Right cardiac atrium (tissue), 5 donors: Measurements from ENCODE around the gene SRGAP1. TPM values are rescaled to one million over a fixed set of nuclear protein-coding genes. Genes with fewer than 3 reads are reported as not detected.
A peak's percentile ranks its signal among the peaks of the same experiment; 100 is the strongest.

Experiments
- ATAC-seq, 2 donors: fragments of 200-7000 bp; cut with Tn5 transposase; one replicate each; pipeline versions ENCODE4 v1.8.0 to v1.9.1; 2020; ENCODE audit warnings: moderate library complexity in 2 of 2, mild to moderate bottlenecking in 1 of 2
- DNase-seq, 3 donors: peaks; one replicate each; pipeline ENCODE4 v3.0.0-alpha.2; 2020
- H3K27ac ChIP-seq: one replicate; pipeline ENCODE4 v1.5.1; 2013; ENCODE audit warnings: mild to moderate bottlenecking, low read length, control low read depth, moderate library complexity
- H3K27me3 ChIP-seq: one replicate; pipeline ENCODE4 v1.6.1; 2013; ENCODE audit not compliant: control insufficient read depth, insufficient read depth
- H3K4me1 ChIP-seq: one replicate; pipeline ENCODE4 v1.6.1; 2013; ENCODE audit warnings: low read length; ENCODE audit not compliant: control insufficient read depth, insufficient read depth
- H3K4me3 ChIP-seq: one replicate; pipeline ENCODE4 v1.5.1; 2013; ENCODE audit warnings: low read length, control low read depth
- H3K9me3 ChIP-seq: one replicate; pipeline ENCODE4 v1.6.1; 2013; ENCODE audit warnings: low read length; ENCODE audit not compliant: control insufficient read depth
- WGBS: extraction: QIAGEN DNeasy Blood & Tissue Kit; methylation state at CpG from one replicate; pipeline ENCODE4 v1.1.7; 2013; 5-methylcytosine and 5-hydroxymethylcytosine counted together
- intact Hi-C, 4 donors: fragments of 100-400 bp; cut with DNase I; formaldehyde crosslinking; loops; one replicate each; pipeline versions ENCODE4 v1.11.0 to v1.14.0; 2022 to 2023
- polyA plus RNA-seq: library from polyadenylated mRNA; stranded (reverse); fragments of 200-250 nt; gene quantifications from one replicate; pipeline ENCODE4 v1.2.3, GENCODE V29; 2013
- total RNA-seq, 4 donors: library from RNA; stranded (reverse); fragmentation: NEBNext Ultra II Directional; extraction: Animal tissue kit (Norgen Biotek cat#: 25700); gene quantifications; one replicate each; pipeline ENCODE4 v1.2.1, GENCODE V29; 2021
- donor health status: healthy with polysubstance abuse.
- donor health status: DM: no; HTN: yes; CAD: no.
- donor health status: DM: no; HTN: no; CAD: no.
- donor health status: DM: no; HTN: yes; CAD: no; lungs with severe emphysema.
- donor health status: DM: yes; HTN: yes; CAD: no.

SRGAP1 gene
- total and polyA plus RNA-seq, 5 donors, result 1.7 to 5.5 (median 5.1) TPM

DNA sequence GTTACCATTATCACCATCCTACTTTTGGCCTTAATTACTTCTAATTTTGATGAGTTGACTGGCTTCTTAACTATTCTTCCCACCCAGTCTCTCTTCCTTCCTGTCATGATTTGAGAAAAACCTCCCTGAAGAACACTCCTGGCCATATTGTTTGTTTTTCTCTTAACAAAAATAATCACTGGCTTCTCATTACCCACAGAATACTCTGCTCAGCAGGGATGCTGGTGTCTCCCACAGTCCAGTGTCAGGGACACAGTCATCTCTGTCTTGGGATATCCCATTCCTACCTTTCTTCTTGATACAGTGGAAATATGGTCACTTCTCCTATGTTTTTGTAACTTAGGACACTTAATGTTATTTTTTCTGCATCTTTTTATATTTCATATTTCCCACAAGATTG, 103.7 kb downstream of the SRGAP1 start:
- Histone ChIP-seq H3K4me1 (peaks cover 3% of the 10 kb centered on the region), H3K27me3 (no peaks in the 10 kb centered on the region), H3K9me3 (no peaks in the 10 kb centered on the region), H3K4me3 (no peak overlapping the region), H3K27ac (no peak overlapping the region)
- DNase-seq (no peak), ATAC-seq (no peak)
- intact Hi-C loops, result no loop called here

DNA sequence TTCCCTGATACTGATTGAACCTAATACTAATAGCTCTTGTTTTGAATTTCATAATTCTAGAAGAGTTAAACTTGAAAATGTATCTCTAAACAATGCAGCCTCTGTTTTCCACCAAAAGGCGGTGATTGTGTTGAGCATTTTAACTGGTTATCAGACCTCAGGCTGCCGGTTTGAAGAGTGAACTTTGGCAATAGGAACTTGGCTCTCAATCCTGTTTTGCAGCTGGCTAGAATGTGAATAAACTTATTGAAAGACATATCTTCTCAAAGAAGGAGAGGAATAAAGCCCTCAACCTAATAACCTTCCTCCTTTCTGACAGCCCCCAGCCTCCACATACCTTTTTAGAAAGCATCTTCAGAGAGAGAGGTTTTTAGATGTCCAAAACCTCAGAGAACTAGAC, 105.4 kb downstream of the SRGAP1 start:
- DNase-seq (no peak), ATAC-seq (peak; percentile 68 to 87)
- intact Hi-C loops, result no loop called here
- 16% methylated on average over 2 of the region's 2 CpGs for WGBS
- no peak overlapping the region for H3K27ac ChIP-seq
- H3K27me3 ChIP-seq, result no peaks in the 10 kb centered on the region
- peaks cover 3% of the 10 kb centered on the region for H3K4me1 ChIP-seq
- H3K9me3 ChIP-seq, result no peaks in the 10 kb centered on the region
- H3K4me3 ChIP-seq, result no peak overlapping the region

DNA sequence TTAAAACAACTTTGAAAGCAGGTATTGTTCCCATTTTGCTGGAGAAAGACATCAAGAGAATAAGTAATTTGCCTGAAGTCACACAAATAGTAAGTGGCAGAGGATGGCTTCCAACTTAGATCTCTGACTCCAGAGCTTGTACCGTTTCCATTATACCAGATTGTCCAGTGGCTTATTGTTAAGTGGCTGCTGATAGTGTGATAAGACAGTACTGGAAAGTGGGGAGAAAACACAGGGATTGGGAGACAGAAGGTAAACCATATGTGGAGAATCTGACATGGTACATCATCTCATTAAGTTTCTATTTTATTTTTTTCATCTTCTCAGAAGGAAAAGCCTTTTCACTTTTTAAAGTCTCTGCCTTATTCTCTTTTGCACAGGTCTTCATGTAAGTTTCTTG, 108.5 kb downstream of the SRGAP1 start:
- H3K27me3 ChIP-seq, result no peaks in the 10 kb centered on the region
- ATAC-seq, result no peak
- H3K9me3 ChIP-seq, result no peaks in the 10 kb centered on the region
- H3K27ac ChIP-seq, result no peak overlapping the region
- intact Hi-C loops, result no loop called here
- H3K4me3 ChIP-seq, result no peak overlapping the region
- DNase-seq, result no peak
- no peaks in the 10 kb centered on the region for H3K4me1 ChIP-seq
- 64% methylated on average over 1 of the region's 1 CpG for WGBS

DNA sequence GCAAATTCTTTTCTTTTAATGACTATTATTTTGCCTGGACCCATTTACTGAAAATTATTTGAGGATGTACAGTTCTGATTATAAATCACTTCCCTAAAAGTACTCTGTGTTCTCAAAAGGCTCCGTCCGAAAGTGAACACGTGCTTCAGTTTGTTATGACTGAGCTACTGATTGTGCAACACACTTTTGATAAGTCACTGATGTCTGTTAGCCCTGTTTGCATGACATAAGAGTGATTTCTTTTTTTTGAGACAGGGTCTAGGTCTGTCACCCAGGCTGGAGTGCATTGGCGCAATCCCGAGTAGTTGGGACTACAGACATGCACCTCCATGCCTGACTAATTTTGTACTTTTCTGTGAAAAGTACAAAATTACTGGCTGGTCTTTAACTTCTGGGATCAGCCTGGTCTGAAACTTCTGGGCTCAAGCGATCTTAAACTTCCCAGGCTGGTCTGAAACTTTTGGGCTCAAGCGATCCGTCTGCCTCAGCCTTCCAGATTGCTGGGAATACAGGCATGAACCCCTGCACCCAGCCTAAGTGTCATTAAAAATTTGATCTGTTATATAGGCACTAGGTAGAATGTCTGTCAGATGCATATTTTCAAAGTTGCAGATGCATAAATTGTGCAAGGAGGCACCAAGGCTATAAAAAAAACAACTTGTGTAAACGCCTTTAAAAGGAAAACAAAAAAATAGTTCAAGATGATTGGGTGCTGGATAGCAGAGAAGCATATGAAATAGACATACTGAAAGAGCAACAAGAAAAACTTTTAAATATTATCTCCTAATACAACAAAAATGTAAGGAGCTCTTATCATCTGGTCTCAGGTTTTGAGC, 111.5 kb downstream of the SRGAP1 start:
- no peaks in the 10 kb centered on the region for H3K9me3 ChIP-seq
- DNase-seq (peak; percentile 32 to 75 (median 57)), ATAC-seq (peak; percentile 91 to 96)
- H3K27ac ChIP-seq, result peak overlapping the region; percentile 85
- peaks cover 1% of the 10 kb centered on the region for H3K4me1 ChIP-seq
- no peak overlapping the region for H3K4me3 ChIP-seq
- WGBS, result 43% methylated on average over 9 of the region's 9 CpGs
- H3K27me3 ChIP-seq, result no peaks in the 10 kb centered on the region
- intact Hi-C loops, result no loop called here

DNA sequence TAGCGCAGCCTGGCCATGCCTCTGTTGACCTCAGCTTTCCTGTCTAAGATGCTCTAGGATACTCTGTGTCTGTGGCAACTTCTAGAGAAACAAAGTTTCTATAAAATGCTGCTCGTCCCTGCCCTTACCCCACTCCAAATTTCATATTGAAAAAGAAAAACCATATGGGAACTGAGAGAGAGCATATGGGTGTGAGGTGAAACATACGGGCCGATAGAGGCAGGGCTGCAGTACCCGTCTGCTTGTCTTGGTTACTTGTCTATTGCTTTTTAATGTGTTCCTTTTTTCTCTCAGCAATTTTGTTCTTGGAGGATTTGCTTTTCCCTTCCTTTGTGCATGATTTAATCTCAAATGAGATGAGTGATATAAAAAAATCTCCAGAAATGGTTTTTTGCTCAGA, 113.0 kb downstream of the SRGAP1 start:
- Histone ChIP-seq H3K27me3 (no peaks in the 10 kb centered on the region), H3K4me3 (no peak overlapping the region), H3K4me1 (peaks cover 1% of the 10 kb centered on the region), H3K27ac (no peak overlapping the region), H3K9me3 (no peaks in the 10 kb centered on the region)
- DNase-seq (no peak), ATAC-seq (no peak)
- 97% methylated on average over 5 of the region's 5 CpGs for WGBS
- intact Hi-C loops, result no loop called here

DNA sequence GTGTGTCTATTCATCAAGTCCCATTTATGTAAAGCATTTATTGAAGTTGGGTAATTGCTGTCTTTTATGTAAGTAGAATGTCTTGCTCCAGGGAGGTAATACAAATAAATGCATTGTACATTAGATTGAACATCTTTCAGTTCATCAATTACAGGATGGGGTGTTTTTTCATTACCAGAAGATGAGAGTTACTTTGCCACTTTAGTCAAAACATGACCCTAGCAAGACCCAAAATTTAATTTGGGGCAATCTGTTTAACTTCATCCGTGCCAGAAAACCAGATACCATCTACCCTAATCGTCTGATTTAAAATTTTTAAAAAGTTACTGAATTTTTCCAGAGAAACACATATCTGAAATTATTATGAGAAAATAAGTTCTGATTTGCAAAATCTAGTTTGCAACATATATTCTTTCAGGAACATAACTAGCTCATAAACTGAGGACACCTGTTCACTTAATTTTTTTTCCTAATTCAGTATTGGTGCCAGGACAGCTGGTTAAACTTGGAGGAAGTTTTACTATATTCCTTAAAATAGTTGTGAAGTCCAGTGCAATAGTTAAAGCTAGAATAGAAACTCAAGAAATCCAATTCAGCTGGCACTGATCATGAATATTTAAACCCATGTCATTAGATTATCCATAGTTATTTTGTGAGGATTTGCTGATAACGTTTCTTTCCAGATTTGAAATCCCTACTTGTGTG, 114.5 kb downstream of the SRGAP1 start:
- Histone ChIP-seq H3K4me1 (peaks cover 1% of the 10 kb centered on the region), H3K27ac (no peak overlapping the region), H3K9me3 (no peaks in the 10 kb centered on the region), H3K27me3 (no peaks in the 10 kb centered on the region), H3K4me3 (no peak overlapping the region)
- intact Hi-C loops, result no loop called here
- ATAC-seq (no peak), DNase-seq (no peak)
- 84% methylated on average over 3 of the region's 3 CpGs for WGBS

DNA sequence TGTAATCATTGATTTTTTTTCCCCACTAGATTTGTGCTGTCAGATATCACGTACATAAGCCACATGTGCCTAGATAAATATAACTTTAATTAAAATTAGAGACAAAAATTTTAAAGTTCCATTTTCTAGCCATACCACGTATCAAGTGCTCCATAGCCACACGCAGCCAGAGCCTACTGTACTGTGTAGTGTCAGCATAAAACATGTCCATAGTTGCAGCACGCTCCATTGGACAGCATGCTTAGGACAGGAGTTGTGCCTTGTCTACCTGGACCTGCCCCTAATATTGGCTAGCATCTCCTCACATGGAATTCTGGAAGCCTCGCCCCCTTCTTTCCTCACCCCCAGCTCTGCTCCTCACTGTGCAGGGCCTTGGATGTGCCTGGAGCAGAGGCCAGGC, 116.5 kb downstream of the SRGAP1 start:
- ATAC-seq, result no peak
- H3K4me1 ChIP-seq, result peaks cover 1% of the 10 kb centered on the region
- no peak overlapping the region for H3K27ac ChIP-seq
- H3K27me3 ChIP-seq, result no peaks in the 10 kb centered on the region
- no peaks in the 10 kb centered on the region for H3K9me3 ChIP-seq
- intact Hi-C loops, result no loop called here
- WGBS, result 95% methylated on average over 5 of the region's 5 CpGs
- DNase-seq, result no peak
- H3K4me3 ChIP-seq, result no peak overlapping the region

DNA sequence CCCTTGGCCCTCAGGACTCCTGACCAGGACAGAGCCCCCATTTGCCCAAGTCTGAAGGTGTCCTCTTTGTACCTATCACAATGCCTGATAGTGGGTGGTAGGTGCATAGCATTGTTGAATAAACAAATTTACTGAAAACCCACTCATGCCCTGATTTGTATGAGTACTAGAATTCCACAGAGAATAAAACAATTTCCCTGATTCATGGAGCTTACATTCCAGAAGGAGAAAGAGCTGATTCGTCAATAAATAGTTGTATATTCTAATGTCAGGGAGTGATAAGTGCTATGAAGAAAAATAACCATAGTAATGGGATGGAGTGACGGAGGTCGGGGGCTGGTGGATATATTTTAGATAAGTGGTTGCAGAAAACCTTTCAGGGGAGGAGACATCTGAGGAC, 117.0 kb downstream of the SRGAP1 start:
- no peak overlapping the region for H3K27ac ChIP-seq
- no peaks in the 10 kb centered on the region for H3K9me3 ChIP-seq
- no peaks in the 10 kb centered on the region for H3K27me3 ChIP-seq
- no peak overlapping the region for H3K4me3 ChIP-seq
- WGBS, result 90% methylated on average over 3 of the region's 3 CpGs
- DNase-seq (no peak), ATAC-seq (no peak)
- intact Hi-C loops, result no loop called here
- H3K4me1 ChIP-seq, result peaks cover 1% of the 10 kb centered on the region

DNA sequence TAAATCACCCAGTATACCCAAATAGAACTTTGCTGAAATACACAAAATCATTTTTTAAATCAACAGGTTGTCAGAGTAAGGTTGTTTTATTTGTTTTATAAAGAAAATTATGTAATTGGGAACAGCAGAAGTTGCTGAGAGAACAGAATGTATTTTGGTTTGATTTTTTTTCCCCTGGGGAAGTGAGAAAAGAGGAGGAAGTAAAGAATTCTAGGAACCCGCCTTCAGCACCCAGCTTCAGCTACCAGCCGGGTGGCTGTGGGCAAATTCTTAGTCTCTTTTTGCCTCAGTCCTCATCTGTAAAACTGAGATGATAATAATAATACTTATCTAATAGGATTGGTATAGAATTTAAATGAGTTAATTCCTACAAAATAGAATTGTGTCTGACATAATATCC, 119.4 kb downstream of the SRGAP1 start:
- Histone ChIP-seq H3K4me1 (peaks cover 1% of the 10 kb centered on the region), H3K4me3 (no peak overlapping the region), H3K27ac (no peak overlapping the region), H3K9me3 (no peaks in the 10 kb centered on the region), H3K27me3 (no peaks in the 10 kb centered on the region)
- ATAC-seq (peak in 1 of 2 donors; percentile 16), DNase-seq (no peak)
- WGBS, result 67% methylated on average over 2 of the region's 2 CpGs
- intact Hi-C loops, result no loop called here

DNA sequence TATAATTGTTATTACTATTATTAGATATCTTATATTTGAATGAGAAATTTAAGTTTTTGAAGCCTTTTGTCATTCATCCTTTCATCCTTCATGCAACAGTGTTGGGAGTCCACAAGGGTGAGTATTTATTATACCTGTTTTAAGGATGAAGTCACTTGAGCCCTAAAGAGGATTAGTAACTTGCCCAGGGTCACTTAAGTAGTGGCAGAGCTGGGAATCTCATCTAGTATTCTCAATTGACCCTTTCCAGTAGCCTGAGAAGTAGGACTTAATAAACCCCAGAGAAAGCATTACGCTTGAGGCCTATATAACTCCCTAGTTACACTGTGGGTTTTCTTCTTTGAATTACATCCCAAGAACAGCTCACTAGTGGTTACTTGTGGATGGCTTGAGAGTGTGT, 119.8 kb downstream of the SRGAP1 start:
- Histone ChIP-seq H3K4me1 (peaks cover 1% of the 10 kb centered on the region), H3K27ac (no peak overlapping the region), H3K27me3 (no peaks in the 10 kb centered on the region), H3K4me3 (no peak overlapping the region), H3K9me3 (no peaks in the 10 kb centered on the region)
- ATAC-seq (no peak), DNase-seq (no peak)
- WGBS, result 95% methylated on average over 1 of the region's 1 CpG
- intact Hi-C loops, result no loop called here

DNA sequence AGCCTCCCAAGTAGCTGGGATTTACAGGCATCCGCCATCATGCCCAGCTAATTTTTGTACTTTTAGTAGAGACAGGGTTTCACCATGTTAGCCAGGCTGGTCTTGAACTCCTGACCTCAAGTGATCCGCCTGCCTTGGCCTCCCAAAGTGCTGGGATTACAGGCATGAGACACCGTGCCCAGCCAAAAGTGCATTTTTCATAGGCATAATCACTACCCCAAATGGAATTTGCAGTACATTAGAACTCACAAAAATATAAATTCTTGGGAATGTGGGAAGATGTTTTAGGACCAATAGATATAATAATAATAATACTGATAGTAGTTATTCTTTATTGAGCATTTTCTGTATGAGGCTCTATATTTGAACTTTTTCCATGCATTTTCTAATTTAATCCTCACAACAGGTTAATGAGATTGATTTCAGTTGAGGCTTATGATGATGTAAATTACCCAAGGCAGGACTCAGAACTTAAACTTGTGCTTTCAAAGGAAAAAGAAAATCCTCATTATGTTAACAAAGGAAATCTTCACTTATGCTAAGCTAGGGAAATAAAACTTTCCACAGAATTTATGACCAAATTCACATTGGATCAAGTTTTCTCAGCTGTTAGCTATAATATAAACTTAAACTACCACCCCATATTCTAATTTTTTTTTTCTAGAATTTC, 121.6 kb downstream of the SRGAP1 start:
- Histone ChIP-seq H3K27ac (no peak overlapping the region), H3K4me3 (no peak overlapping the region), H3K4me1 (no peaks in the 10 kb centered on the region), H3K9me3 (no peaks in the 10 kb centered on the region), H3K27me3 (no peaks in the 10 kb centered on the region)
- ATAC-seq (no peak), DNase-seq (no peak)
- intact Hi-C loops, result no loop called here
- WGBS, result 76% methylated on average over 3 of the region's 3 CpGs
